ENCODE data around the gene IL10.

IL10 gene

GRCh38 chr1:206808615-206809014 is 36.3 kb upstream of the IL10 start:
- TF ChIP-seq, protein P1, sequence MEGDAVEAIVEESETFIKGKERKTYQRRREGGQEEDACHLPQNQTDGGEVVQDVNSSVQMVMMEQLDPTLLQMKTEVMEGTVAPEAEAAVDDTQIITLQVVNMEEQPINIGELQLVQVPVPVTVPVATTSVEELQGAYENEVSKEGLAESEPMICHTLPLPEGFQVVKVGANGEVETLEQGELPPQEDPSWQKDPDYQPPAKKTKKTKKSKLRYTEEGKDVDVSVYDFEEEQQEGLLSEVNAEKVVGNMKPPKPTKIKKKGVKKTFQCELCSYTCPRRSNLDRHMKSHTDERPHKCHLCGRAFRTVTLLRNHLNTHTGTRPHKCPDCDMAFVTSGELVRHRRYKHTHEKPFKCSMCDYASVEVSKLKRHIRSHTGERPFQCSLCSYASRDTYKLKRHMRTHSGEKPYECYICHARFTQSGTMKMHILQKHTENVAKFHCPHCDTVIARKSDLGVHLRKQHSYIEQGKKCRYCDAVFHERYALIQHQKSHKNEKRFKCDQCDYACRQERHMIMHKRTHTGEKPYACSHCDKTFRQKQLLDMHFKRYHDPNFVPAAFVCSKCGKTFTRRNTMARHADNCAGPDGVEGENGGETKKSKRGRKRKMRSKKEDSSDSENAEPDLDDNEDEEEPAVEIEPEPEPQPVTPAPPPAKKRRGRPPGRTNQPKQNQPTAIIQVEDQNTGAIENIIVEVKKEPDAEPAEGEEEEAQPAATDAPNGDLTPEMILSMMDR (IDR thresholded peaks at IDR 0.05; ENCODE audit: insufficient read depth, low read length) = peak; percentile 8
- no peak for TF ChIP-seq POLR2AphosphoS5 (IDR thresholded peaks at IDR 0.05; ENCODE audit: low read depth)
- H3K27ac ChIP-seq (replicated peaks) = no peak overlapping the region
- H3K27me3 ChIP-seq (ENCODE audit: insufficient read depth, poor library complexity, severe bottlenecking) = peaks cover 4% of the 10 kb centered on the region
- peak in 1 of 2 experiments; percentile 59 for DNase-seq (ENCODE audit: low read depth in 1 of 2, low spot score in 1 of 2)
- H3K4me3 ChIP-seq (replicated peaks; ENCODE audit: insufficient read depth, low read length) = no peak overlapping the region

- no peak overlapping the region for H3K4me3 ChIP-seq (replicated peaks; ENCODE audit: insufficient read depth, low read length)
- DNase-seq (ENCODE audit: low read depth in 1 of 2, low spot score in 1 of 2) = no peak
- H3K27ac ChIP-seq (replicated peaks) = no peak overlapping the region
- TF ChIP-seq, protein P1 (IDR thresholded peaks at IDR 0.05; ENCODE audit: insufficient read depth, low read length) = no peak
- TF ChIP-seq GABPA (IDR thresholded peaks at IDR 0.05; ENCODE audit: low read depth) (no peak), SPI1 (IDR thresholded peaks at IDR 0.05; ENCODE audit: borderline replicate concordance, low read depth) (no peak), POLR2AphosphoS5 (IDR thresholded peaks at IDR 0.05; ENCODE audit: low read depth) (no peak)
- TF ChIP-seq, protein P2, sequence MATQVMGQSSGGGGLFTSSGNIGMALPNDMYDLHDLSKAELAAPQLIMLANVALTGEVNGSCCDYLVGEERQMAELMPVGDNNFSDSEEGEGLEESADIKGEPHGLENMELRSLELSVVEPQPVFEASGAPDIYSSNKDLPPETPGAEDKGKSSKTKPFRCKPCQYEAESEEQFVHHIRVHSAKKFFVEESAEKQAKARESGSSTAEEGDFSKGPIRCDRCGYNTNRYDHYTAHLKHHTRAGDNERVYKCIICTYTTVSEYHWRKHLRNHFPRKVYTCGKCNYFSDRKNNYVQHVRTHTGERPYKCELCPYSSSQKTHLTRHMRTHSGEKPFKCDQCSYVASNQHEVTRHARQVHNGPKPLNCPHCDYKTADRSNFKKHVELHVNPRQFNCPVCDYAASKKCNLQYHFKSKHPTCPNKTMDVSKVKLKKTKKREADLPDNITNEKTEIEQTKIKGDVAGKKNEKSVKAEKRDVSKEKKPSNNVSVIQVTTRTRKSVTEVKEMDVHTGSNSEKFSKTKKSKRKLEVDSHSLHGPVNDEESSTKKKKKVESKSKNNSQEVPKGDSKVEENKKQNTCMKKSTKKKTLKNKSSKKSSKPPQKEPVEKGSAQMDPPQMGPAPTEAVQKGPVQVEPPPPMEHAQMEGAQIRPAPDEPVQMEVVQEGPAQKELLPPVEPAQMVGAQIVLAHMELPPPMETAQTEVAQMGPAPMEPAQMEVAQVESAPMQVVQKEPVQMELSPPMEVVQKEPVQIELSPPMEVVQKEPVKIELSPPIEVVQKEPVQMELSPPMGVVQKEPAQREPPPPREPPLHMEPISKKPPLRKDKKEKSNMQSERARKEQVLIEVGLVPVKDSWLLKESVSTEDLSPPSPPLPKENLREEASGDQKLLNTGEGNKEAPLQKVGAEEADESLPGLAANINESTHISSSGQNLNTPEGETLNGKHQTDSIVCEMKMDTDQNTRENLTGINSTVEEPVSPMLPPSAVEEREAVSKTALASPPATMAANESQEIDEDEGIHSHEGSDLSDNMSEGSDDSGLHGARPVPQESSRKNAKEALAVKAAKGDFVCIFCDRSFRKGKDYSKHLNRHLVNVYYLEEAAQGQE (IDR thresholded peaks at IDR 0.05; ENCODE audit: insufficient replicate concordance, low read depth) = no peak
- peaks cover 4% of the 10 kb centered on the region for H3K27me3 ChIP-seq (ENCODE audit: insufficient read depth, poor library complexity, severe bottlenecking)
These were observed 33.1 kb upstream of the IL10 start for GRCh38 chr1:206805357-206805756.

- Histone ChIP-seq H3K27ac (replicated peaks) (no peak overlapping the region), H3K4me3 (replicated peaks; ENCODE audit: insufficient read depth, low read length) (no peak overlapping the region), H3K27me3 (ENCODE audit: insufficient read depth, poor library complexity, severe bottlenecking) (peaks cover 4% of the 10 kb centered on the region)
- TF ChIP-seq SPI1 (IDR thresholded peaks at IDR 0.05; ENCODE audit: borderline replicate concordance, low read depth) (no peak), POLR2AphosphoS5 (IDR thresholded peaks at IDR 0.05; ENCODE audit: low read depth) (no peak), GABPA (IDR thresholded peaks at IDR 0.05; ENCODE audit: low read depth) (no peak)
- TF ChIP-seq, protein P1 (IDR thresholded peaks at IDR 0.05; ENCODE audit: insufficient read depth, low read length) = no peak
- TF ChIP-seq, protein P2 (IDR thresholded peaks at IDR 0.05; ENCODE audit: insufficient replicate concordance, low read depth) = no peak
- DNase-seq (ENCODE audit: low read depth in 1 of 2, low spot score in 1 of 2) = no peak
These were observed 32.0 kb upstream of the IL10 start for GRCh38 chr1:206804156-206804737.

DNA sequence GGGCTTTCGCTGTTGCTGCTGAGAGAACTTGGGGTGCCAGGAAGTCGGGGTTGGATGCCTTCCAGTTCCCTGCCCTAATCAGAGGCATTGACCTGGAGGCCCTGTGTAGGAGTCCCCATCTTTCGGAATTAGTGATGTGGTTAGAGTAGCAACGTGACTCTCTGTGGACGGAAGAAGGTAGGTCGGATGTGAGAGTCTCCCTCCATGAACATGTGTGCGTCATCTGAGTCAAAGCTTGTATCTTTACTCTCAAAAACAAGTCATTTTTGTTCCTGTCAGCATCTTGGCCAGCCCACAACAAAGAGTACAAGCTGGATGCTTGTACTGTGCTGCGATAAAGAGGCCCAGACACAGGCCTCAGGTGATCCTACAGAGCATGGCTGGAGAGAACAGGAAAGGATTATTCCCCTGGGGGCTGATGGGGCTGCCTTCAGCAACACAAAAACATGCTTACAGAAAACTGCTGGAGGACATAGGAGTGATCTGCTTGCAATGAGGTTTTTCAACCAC is 31.0 kb upstream of the IL10 start:
- TF ChIP-seq GABPA (IDR thresholded peaks at IDR 0.05; ENCODE audit: low read depth) = no peak
- TF ChIP-seq, protein P2 (IDR thresholded peaks at IDR 0.05; ENCODE audit: insufficient replicate concordance, low read depth) = no peak
- no peak for TF ChIP-seq SPI1 (IDR thresholded peaks at IDR 0.05; ENCODE audit: borderline replicate concordance, low read depth)
- no peak for TF ChIP-seq POLR2AphosphoS5 (IDR thresholded peaks at IDR 0.05; ENCODE audit: low read depth)
- TF ChIP-seq, protein P1 (IDR thresholded peaks at IDR 0.05; ENCODE audit: insufficient read depth, low read length) = no peak
- no peak overlapping the region for H3K27ac ChIP-seq (replicated peaks)
- no peak overlapping the region for H3K4me3 ChIP-seq (replicated peaks; ENCODE audit: insufficient read depth, low read length)
- no peak for DNase-seq (ENCODE audit: low read depth in 1 of 2, low spot score in 1 of 2)
- peaks cover 4% of the 10 kb centered on the region for H3K27me3 ChIP-seq (ENCODE audit: insufficient read depth, poor library complexity, severe bottlenecking)

All from HL-60 (cell line).